Endodermal cell (in vitro differentiated cells): ENCODE measurements around the gene PTGFR. TPM values are rescaled to one million over a fixed set of nuclear protein-coding genes. Genes with fewer than 3 reads are reported as not detected.

Experiments used
- DNase-seq: peaks from one replicate; pipeline ENCODE4 v3.0.0-alpha.2; 2017
- H3K27ac ChIP-seq: 2 replicates; pipeline ENCODE4 v1.5.1; 2013; ENCODE audit warnings: mild to moderate bottlenecking, low read depth, low read length, moderate library complexity
- H3K27me3 ChIP-seq: 2 replicates; pipeline ENCODE4 v1.6.1; 2013; ENCODE audit warnings: mild to moderate bottlenecking, low read length, moderate library complexity; ENCODE audit not compliant: insufficient read depth, control insufficient read depth, poor library complexity, severe bottlenecking
- H3K36me3 ChIP-seq: 2 replicates; pipeline ENCODE4 v1.7.0; 2013; ENCODE audit warnings: mild to moderate bottlenecking, low read length, moderate library complexity; ENCODE audit not compliant: control insufficient read depth, insufficient read depth
- H3K4me1 ChIP-seq: one replicate; pipeline ENCODE4 v1.7.0; 2013; ENCODE audit warnings: low read length; ENCODE audit not compliant: control insufficient read depth, insufficient read depth
- H3K4me3 ChIP-seq: 2 replicates; pipeline ENCODE4 v1.5.1; 2013; ENCODE audit warnings: mild to moderate bottlenecking, low read length, moderate library complexity
- H3K9ac ChIP-seq: 2 replicates; pipeline ENCODE4 v1.6.1; 2013; ENCODE audit warnings: mild to moderate bottlenecking, low read length, moderate library complexity; ENCODE audit not compliant: poor library complexity, severe bottlenecking; ENCODE audit errors: extremely low read depth
- H3K9me3 ChIP-seq: 2 replicates; pipeline ENCODE4 v1.6.1; 2013; ENCODE audit warnings: mild to moderate bottlenecking, low read length, moderate library complexity; ENCODE audit not compliant: control insufficient read depth
- H3K27ac Mint-ChIP-seq: 2 replicates; pipeline ENCODE4 v1.8.0; 2020; ENCODE audit warnings: mixed read lengths
- H3K27me3 Mint-ChIP-seq: 2 replicates; pipeline ENCODE4 v1.8.0; 2021; ENCODE audit warnings: mild to moderate bottlenecking, mixed read lengths; ENCODE audit not compliant: insufficient read depth
- H3K36me3 Mint-ChIP-seq: 2 replicates; pipeline ENCODE4 v1.8.0; 2020; ENCODE audit warnings: low read depth, mixed read lengths
- H3K4me1 Mint-ChIP-seq: 2 replicates; pipeline ENCODE4 v1.8.0; 2020; ENCODE audit warnings: mixed read lengths
- H3K4me3 Mint-ChIP-seq: 2 replicates; pipeline ENCODE4 v1.8.0; 2020; ENCODE audit warnings: mild to moderate bottlenecking, moderate library complexity, mixed read lengths
- H3K9me3 Mint-ChIP-seq: 2 replicates; pipeline ENCODE4 v1.8.0; 2020; ENCODE audit warnings: mild to moderate bottlenecking, mixed read lengths
- WGBS, 2 experiments: methylation state at CpG; one replicate each; pipeline versions ENCODE4 v1.1.5 to v1.1.7; 2013; ENCODE audit warnings: missing lambda C conversion rate in 2 of 2, mixed read lengths in 1 of 2; ENCODE audit not compliant: insufficient coverage in 1 of 2, insufficient read length in 1 of 2; 5-methylcytosine and 5-hydroxymethylcytosine counted together
- total RNA-seq, 2 donors: library from RNA; stranded (reverse); fragmentation: NEBNext Ultra II Directional in 1 of 2; extraction: Animal tissue kit (Norgen Biotek cat#: 25700) in 1 of 2; gene quantifications; 2 replicates in 1 of 2; 3 replicates in 1 of 2; pipeline ENCODE4 v1.2.1, GENCODE V29; 2021
- TF ChIP-seq, protein P1 (sequence below): fragments of 200-600 bp; sonication (generic); conservative IDR thresholded peaks from 2 replicates; pipeline ENCODE4 v1.5.0; 2021; ENCODE audit warnings: antibody characterized with exemption, mild to moderate bottlenecking

PTGFR gene
- total RNA-seq, 2 donors from 2014 or later = 0.09 to 0.38 TPM

GRCh38 chr1:78549331-78549730 lies 58.6 kb downstream of the PTGFR start:
- no peak overlapping the region for H3K4me3 Mint-ChIP-seq
- H3K36me3 Mint-ChIP-seq = no peaks in the 10 kb centered on the region
- WGBS, 2 experiments = 90 to 100% methylated on average over 1 to 3 of the region's 3 CpGs
- H3K4me1 Mint-ChIP-seq = no peaks in the 10 kb centered on the region
- H3K4me1 ChIP-seq = no peaks in the 10 kb centered on the region
- H3K27ac Mint-ChIP-seq = no peak overlapping the region
- H3K4me3 ChIP-seq = no peak overlapping the region
- no peaks in the 10 kb centered on the region for H3K36me3 ChIP-seq
- H3K27me3 Mint-ChIP-seq = peaks cover 23% of the 10 kb centered on the region
- peaks cover 18% of the 10 kb centered on the region for H3K9me3 Mint-ChIP-seq
- TF ChIP-seq, protein P1, sequence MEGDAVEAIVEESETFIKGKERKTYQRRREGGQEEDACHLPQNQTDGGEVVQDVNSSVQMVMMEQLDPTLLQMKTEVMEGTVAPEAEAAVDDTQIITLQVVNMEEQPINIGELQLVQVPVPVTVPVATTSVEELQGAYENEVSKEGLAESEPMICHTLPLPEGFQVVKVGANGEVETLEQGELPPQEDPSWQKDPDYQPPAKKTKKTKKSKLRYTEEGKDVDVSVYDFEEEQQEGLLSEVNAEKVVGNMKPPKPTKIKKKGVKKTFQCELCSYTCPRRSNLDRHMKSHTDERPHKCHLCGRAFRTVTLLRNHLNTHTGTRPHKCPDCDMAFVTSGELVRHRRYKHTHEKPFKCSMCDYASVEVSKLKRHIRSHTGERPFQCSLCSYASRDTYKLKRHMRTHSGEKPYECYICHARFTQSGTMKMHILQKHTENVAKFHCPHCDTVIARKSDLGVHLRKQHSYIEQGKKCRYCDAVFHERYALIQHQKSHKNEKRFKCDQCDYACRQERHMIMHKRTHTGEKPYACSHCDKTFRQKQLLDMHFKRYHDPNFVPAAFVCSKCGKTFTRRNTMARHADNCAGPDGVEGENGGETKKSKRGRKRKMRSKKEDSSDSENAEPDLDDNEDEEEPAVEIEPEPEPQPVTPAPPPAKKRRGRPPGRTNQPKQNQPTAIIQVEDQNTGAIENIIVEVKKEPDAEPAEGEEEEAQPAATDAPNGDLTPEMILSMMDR = no peak
- no peak overlapping the region for H3K27ac ChIP-seq
- peaks cover 29% of the 10 kb centered on the region for H3K9me3 ChIP-seq
- no peak overlapping the region for H3K9ac ChIP-seq
- no peaks in the 10 kb centered on the region for H3K27me3 ChIP-seq
- DNase-seq = no peak

- Mint-ChIP-seq H3K36me3 (no peaks in the 10 kb centered on the region), H3K27me3 (peaks cover 23% of the 10 kb centered on the region), H3K4me1 (no peaks in the 10 kb centered on the region), H3K27ac (no peak overlapping the region), H3K4me3 (no peak overlapping the region), H3K9me3 (peaks cover 24% of the 10 kb centered on the region)
- no peak overlapping the region for H3K9ac ChIP-seq
- H3K27me3 ChIP-seq = no peaks in the 10 kb centered on the region
- no peaks in the 10 kb centered on the region for H3K4me1 ChIP-seq
- no peak overlapping the region for H3K4me3 ChIP-seq
- H3K9me3 ChIP-seq = peaks cover 35% of the 10 kb centered on the region
- TF ChIP-seq, protein P1 = no peak
- WGBS, 2 experiments = 83 to 86% methylated on average over 2 to 3 of the region's 3 CpGs
- DNase-seq = no peak
- H3K27ac ChIP-seq = no peak overlapping the region
- no peaks in the 10 kb centered on the region for H3K36me3 ChIP-seq
Observed at GRCh38 chr1:78549891-78550290, 59.1 kb downstream of the PTGFR start.

- WGBS, 2 experiments = 52 to 83% methylated on average over 1 to 5 of the region's 5 CpGs
- Mint-ChIP-seq H3K9me3 (peaks cover 32% of the 10 kb centered on the region), H3K27me3 (peaks cover 35% of the 10 kb centered on the region), H3K4me1 (no peaks in the 10 kb centered on the region), H3K36me3 (no peaks in the 10 kb centered on the region), H3K4me3 (no peak overlapping the region), H3K27ac (no peak overlapping the region)
- peaks cover 47% of the 10 kb centered on the region for H3K9me3 ChIP-seq
- H3K27ac ChIP-seq = no peak overlapping the region
- no peak overlapping the region for H3K9ac ChIP-seq
- TF ChIP-seq, protein P1 = peak; percentile 64
- H3K36me3 ChIP-seq = no peaks in the 10 kb centered on the region
- no peaks in the 10 kb centered on the region for H3K4me1 ChIP-seq
- no peaks in the 10 kb centered on the region for H3K27me3 ChIP-seq
- peak; percentile 70 for DNase-seq
- no peak overlapping the region for H3K4me3 ChIP-seq
Observed at GRCh38 chr1:78553859-78554258, 63.1 kb downstream of the PTGFR start.
